Esophagus muscularis mucosa (tissue), 3 donors: Measurements from ENCODE around the gene CCDC78.

Experiments used
- CTCF ChIP-seq, 3 experiments: fragments of 200-600 bp in 2 of 3; fragments of 450-650 bp in 1 of 3; sonication (generic) in 2 of 3; IDR thresholded peaks; one replicate each; pipeline ENCODE4 v1.5.1; 2017 to 2019; ENCODE audit warnings: antibody characterized with exemption in 3 of 3, mild to moderate bottlenecking in 2 of 3, moderate library complexity in 1 of 3
- POLR2AphosphoS5 ChIP-seq, 2 donors: sonication (generic); formaldehyde crosslinking; IDR thresholded peaks; one replicate each; pipeline ENCODE4 v1.6.1; 2017; ENCODE audit warnings: antibody characterized with exemption in 2 of 2

DNA sequence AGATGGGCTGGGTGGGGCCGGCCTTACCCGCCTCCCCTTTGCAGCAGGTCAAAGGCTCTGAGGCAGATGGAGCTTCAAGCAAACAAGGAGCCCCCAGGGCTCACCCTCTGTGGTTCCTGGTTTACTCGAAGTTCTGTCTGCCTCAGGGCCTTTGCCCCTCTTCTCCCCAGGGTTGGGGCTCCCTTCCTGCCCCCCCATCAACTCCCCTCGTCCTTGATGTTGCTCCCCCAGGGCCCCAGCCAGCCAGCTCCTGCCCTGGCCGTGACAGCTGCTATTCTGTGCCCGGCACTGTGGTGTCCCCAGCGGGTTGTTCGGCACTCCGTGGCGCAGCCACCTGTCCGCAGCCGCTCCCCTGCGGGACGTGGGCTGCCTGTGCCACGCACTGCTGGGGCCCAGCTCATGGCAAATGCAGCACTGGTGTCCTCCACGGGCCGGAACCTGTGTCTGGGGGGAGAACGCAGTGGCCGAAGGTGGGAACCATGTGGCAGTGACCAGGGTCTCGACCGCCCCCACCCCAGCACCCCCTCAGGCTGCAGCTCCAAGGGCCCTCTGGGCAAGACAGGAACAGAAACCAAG lies 15.7 kb downstream of the CCDC78 start:
- TF ChIP-seq CTCF (IDR thresholded peaks at IDR 0.05) (no peak), POLR2AphosphoS5 (IDR thresholded peaks at IDR 0.05) (no peak)
